Epithelial cell of proximal tubule (primary cell): ENCODE data around the gene GLRA1. TPM values are rescaled to one million over a fixed set of nuclear protein-coding genes. Genes with fewer than 3 reads are reported as not detected.

Experiments
- DNase-seq: peaks from one replicate; pipeline ENCODE4 v3.0.0-alpha.2; 2011; ENCODE audit warnings: low read depth
- H3K4me3 ChIP-seq: 2 replicates; pipeline ENCODE4 v1.5.1; 2011; ENCODE audit warnings: low read depth, mild to moderate bottlenecking, low read length
- total RNA-seq: library from RNA; depleted of rRNA; stranded (reverse); fragments of >200 nt; gene quantifications from 2 replicates; pipeline ENCODE4 v1.2.3, GENCODE V29; 2015
- TF ChIP-seq, protein P1 (sequence below): conservative IDR thresholded peaks from 2 replicates; pipeline ENCODE4 v1.5.1; 2012; ENCODE audit warnings: low read depth, mild to moderate bottlenecking, low read length

Gene GLRA1
- total RNA-seq, 1 donor from 2014 or later = not detected

DNA sequence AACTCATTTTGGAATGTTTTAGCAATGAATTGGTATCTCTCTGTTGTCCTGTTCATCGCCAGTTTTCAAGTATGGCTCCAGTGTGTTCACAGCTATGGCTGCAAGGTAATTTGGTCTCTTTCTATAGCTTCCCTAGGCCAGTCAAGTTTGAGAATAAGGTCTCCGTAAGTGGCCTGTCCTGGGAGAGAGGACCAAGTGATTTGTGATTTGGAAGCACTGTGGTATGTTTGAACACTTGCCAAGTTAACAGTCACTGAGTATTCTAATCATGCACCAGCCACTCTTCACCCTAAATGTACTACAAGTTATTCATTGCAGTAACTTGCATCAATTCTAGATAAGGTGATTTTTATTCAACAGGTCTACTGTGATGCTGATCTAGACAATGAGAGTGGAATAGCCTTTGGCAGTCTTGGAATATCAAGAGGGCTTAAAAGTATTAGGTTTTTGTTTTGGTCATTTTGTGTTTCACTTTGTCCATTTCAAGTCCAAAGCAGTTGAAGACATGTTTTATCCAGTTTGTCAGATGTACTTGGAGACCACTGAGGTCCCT, 111.8 kb downstream of the GLRA1 start:
- H3K4me3 ChIP-seq = no peak overlapping the region
- TF ChIP-seq, protein P1, sequence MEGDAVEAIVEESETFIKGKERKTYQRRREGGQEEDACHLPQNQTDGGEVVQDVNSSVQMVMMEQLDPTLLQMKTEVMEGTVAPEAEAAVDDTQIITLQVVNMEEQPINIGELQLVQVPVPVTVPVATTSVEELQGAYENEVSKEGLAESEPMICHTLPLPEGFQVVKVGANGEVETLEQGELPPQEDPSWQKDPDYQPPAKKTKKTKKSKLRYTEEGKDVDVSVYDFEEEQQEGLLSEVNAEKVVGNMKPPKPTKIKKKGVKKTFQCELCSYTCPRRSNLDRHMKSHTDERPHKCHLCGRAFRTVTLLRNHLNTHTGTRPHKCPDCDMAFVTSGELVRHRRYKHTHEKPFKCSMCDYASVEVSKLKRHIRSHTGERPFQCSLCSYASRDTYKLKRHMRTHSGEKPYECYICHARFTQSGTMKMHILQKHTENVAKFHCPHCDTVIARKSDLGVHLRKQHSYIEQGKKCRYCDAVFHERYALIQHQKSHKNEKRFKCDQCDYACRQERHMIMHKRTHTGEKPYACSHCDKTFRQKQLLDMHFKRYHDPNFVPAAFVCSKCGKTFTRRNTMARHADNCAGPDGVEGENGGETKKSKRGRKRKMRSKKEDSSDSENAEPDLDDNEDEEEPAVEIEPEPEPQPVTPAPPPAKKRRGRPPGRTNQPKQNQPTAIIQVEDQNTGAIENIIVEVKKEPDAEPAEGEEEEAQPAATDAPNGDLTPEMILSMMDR = no peak
- DNase-seq = no peak

DNA sequence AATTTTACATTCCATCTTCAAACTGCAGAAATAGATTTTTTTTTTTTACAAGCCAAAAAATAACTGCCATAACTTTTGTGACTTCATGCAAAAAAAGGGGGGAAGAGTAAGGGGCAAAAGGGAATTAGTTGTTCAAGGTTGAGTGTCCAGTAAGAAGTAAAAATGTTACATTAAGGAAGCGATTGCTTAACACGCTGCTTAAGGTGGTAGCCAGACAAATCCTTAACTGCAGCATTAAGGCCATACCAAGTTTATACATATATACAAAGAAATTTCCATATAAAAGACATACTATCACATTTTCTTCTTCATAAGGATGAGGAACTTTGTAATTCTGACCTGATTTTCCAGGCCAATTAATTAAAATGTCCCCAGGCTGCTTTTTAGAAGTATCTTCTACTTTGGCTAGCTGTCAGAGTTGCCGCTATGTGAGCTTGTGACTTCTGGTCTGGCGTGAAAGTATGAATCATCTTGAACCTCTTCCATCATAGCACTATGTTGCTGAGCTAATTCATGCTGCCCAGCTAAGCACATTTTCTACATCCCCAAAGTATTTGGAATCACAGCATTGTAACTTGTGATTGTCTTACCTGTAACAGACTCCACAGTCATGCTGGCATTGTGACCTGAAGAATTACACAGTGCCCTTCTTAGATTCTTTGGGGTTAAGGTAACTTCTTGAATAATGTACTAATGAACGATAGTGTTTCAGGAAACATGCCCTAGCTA, 112.9 kb downstream of the GLRA1 start:
- TF ChIP-seq, protein P1 = no peak
- H3K4me3 ChIP-seq = no peak overlapping the region
- DNase-seq = no peak

DNA sequence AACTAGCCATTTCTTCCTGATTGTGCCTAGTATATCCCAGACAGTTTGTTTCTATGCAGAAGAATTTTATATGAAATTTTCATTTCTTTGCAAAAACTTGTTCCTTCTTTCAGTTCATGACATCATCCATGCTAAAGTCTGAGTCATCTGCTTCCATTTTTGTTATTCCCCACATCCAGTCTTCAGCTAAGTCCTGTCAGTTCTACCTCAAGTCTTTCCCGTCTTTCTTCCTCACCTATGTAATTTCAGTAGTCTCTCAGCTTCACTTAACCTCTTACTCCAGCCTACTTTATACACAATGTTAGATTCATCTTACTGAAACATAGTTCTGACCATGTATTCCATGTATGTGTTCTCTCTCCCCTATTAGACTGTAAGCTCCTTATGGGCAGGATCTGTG, 113.8 kb downstream of the GLRA1 start:
- DNase-seq = no peak
- H3K4me3 ChIP-seq = no peak overlapping the region
- TF ChIP-seq, protein P1 = no peak

DNA sequence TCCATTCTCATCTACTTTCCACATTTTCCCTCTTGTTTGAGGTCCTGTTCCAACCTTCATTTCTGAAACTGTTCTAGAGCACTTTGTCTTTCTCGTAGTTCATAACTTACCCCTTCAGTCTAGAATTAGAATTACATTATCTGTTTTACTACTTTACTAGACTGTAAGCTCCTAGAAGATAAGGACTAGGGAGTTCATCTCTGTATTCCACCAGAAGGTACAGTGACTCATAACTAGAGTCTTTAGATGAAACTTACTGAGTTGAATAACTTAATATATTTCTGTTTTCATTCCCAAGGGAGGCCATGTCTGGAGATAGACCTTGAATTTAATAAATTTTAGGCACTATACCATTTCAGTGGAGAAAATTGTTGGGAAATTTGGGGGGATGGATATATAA, 114.2 kb downstream of the GLRA1 start:
- TF ChIP-seq, protein P1 = no peak
- DNase-seq = no peak

DNA sequence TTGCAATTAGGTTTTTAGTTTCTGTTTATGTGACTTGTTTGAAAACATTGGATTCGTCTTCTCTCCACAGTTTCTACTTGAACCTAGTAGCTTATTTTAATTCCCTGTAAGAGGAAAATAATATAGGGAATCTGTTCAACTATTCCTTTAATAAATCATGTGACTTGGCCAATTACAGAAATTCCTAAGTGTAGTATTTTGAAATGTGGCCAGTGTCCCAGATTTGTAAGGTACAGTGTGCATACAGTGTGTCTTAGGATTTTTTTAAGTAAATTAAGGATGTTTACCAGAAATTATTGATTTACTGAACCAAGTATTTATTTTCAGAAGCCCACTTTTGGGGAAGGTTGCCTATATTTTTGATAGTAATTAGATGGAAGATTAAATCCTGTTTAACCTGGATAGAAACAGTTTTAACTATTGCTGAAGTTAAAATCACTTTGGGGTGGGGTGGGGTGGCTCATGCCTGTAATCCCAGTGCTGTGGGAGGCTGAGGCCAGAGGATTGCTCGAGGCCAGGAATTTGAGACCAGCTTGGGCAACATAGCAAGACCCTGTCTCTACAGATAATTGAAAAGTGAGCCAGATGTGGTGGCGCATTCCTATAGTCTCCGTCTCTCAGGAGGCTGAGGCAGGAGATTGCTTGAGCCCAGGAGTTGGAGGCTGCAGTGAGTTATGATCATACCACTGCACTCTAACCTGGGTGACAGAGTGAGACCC, 116.0 kb downstream of the GLRA1 start:
- no peak for DNase-seq
- TF ChIP-seq, protein P1 = no peak
- no peak overlapping the region for H3K4me3 ChIP-seq

More for the DNA sequence above, 114.2 kb downstream of the GLRA1 start:
- H3K4me3 ChIP-seq = no peak overlapping the region

DNA sequence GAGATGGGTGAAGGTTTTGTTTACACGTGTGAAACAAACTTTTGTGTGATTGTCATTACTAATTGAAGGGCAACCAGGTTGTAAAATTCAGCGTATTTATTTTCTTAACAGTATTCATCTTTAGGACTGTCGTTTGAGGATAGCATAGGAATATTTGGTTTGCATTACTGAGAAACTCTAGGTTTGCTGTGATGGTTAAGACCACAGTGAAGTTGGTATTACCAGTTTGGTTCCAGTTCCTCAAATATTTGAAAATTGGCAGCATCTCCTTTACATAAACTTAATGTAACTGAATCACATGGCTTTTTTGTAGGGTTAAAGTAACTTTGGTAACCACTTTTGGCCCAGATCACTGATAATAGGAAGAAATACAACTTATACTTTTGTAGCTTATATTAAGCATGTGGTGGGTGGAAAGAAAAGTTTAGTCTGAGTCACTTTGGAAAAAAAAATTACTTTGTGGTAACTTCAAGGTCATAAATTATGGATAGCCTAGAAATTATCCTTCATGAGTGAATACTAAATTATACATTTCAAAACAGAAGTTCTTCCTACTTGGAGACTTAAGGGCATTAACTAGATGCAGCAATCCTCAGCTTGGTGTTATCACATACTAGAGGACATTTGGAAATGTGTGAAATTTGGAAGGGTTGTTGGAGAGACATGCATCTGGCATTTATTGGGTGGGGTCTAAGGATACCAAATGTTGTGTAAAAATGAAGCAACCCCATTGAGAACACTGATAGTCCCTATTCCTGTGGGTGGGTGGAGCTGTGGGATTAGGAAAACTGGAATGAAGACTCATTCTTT, 119.0 kb downstream of the GLRA1 start:
- H3K4me3 ChIP-seq = no peak overlapping the region
- DNase-seq = no peak
- TF ChIP-seq, protein P1 = no peak
